GM12874 (cell line): ENCODE data around the gene CDC42BPA.

Experiments
- TF ChIP-seq, protein P1 (sequence below): IDR thresholded peaks from 2 replicates; pipeline ENCODE4 v1.5.1; 2011; ENCODE audit warnings: low read depth, mild to moderate bottlenecking, control low read depth, low read length, moderate library complexity; ENCODE audit not compliant: insufficient read depth

Gene CDC42BPA

DNA sequence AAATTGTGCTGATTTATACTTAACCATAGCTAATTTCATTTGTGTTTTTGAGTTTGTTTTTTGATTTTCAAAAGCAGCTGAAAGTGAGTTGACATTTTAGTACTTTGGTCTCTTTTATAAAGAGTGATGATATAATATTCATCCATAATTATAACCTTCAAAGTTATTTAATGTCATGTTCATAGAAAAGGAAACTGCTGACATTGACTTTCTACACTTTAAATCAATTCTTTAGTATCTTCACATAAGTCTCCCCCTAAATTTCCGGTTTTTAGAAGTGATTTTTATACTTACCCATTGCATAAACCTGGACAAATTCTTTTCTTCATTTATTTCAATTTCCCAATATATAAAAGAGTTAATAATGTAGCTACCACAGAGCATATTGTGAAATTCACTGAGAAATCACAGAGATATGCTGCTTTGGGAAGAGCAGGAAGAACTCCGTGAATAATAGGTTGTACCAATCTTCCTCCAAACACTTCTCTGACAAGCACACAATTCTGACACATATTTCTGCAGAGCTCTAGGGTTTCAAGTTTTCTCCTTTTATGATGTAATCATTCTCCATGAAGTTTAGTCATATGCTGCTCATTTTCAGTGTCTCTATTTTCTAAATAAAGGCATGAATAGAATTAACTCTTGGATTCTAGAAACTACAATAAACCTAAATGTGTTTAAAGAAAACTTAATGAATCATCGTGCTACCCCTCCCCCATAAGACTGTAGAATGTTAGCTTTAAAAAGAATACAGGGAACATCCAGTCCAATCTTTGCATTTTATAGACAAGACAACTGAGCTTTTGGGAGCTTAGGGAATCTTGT, 25.6 kb upstream of the CDC42BPA start:
- TF ChIP-seq, protein P1, sequence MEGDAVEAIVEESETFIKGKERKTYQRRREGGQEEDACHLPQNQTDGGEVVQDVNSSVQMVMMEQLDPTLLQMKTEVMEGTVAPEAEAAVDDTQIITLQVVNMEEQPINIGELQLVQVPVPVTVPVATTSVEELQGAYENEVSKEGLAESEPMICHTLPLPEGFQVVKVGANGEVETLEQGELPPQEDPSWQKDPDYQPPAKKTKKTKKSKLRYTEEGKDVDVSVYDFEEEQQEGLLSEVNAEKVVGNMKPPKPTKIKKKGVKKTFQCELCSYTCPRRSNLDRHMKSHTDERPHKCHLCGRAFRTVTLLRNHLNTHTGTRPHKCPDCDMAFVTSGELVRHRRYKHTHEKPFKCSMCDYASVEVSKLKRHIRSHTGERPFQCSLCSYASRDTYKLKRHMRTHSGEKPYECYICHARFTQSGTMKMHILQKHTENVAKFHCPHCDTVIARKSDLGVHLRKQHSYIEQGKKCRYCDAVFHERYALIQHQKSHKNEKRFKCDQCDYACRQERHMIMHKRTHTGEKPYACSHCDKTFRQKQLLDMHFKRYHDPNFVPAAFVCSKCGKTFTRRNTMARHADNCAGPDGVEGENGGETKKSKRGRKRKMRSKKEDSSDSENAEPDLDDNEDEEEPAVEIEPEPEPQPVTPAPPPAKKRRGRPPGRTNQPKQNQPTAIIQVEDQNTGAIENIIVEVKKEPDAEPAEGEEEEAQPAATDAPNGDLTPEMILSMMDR, result no peak

DNA sequence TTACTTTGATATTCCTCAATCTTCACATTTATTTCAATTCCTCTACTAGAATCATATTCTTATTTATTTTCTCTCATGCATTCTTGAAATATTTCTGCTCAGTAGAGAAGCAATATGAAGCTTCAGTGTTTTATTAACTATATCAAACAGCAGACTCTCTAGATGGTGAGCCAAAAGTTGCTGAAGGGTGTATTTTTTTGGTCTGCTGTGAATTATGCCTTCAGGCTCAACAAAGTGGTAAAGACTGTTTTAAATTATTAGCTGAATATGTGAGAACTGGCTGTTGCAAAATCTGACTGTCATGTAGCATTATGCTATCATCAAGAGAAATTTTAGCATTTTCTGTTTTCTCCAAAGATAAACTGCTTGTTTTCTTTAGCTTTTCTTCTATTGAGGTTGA, 24.9 kb upstream of the CDC42BPA start:
- TF ChIP-seq, protein P1, result no peak

DNA sequence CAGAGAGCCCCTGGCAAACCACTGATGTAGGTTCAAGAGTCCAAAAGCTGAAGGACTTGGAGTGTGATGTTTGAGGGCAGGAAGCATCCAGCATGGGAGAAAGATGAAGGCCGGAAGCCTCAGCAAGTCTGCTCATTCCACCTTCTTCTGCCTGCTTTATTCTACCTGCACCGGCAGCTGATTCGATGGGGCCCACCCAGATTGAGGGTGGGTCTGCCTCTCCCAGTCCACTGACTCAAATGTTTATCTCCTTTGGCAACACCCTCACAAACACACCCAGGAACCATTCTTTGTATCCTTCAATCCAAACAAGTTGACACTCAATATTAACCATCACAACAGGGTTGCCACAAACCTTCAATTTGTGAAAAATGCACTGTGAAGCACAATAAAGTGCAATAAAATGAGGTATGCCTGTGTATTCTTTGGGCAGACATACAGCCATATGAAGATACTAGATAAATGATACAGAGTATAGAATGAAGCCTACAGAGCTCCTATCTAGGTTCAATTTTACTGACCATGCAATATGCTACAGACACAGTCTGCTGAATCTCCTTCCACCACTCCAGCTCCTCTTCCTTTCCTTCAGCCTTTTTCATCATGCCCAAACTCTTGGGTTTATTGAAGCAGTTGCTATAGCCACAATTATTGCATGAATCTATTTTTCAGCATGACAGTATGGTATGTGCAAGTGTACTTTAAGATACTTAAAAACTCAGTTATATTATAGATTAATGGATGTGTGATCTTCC, 24.0 kb upstream of the CDC42BPA start:
- TF ChIP-seq, protein P1, result no peak

DNA sequence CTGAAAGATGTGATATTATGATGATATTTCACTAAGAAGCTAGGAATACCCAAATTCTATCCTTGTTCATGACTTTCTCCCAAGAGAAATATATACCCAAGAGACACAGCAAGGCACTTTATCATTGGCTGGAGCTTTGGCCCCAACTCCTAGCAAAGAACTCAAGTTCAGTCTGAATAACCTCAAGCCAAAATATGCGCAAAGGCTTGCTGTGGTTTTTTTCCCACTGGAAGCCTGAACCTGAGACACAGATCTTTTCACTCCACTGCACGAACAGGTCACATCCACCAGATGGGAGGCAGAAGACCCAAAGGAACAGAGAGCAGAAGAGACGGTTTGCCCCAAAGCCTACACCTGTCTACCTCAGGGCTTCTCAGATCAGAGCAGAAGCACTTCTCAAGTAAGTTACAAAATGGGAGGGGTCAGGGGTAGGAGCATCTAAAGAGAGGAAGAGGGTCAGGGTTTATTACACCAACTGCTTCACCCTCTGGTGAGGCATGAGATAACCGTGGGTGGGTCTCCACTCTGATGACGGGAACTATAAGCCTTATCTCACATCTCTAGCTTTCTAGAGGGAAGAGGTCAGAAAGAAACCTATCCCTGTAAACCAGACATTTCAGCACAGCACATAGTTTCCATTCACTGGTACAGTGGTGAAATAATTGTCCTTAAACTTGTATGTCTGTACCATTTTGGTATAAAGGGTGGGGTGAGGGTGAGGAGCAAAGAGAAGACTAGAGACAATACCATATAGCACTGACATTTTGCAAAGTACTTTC, 17.1 kb upstream of the CDC42BPA start:
- TF ChIP-seq, protein P1, result no peak

DNA sequence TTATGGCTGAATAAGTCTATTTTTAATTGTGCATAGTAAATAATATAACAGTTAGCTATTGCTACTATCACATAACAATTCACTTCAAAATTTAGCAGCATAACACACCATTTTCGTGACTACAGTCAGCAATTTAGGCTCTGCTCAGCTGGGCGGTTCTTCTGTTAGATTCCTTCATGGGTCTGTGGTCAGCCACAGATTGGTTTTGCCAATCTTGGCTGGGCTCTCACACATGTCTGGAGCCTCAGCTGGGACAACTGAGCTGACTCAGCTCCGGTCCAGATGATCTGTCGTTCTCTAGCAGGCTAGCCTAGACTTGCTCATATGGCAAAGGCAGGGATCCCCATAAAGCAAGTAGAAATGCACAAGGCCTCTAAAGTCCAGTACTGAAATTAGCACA, 15.1 kb upstream of the CDC42BPA start:
- TF ChIP-seq, protein P1, result no peak

DNA sequence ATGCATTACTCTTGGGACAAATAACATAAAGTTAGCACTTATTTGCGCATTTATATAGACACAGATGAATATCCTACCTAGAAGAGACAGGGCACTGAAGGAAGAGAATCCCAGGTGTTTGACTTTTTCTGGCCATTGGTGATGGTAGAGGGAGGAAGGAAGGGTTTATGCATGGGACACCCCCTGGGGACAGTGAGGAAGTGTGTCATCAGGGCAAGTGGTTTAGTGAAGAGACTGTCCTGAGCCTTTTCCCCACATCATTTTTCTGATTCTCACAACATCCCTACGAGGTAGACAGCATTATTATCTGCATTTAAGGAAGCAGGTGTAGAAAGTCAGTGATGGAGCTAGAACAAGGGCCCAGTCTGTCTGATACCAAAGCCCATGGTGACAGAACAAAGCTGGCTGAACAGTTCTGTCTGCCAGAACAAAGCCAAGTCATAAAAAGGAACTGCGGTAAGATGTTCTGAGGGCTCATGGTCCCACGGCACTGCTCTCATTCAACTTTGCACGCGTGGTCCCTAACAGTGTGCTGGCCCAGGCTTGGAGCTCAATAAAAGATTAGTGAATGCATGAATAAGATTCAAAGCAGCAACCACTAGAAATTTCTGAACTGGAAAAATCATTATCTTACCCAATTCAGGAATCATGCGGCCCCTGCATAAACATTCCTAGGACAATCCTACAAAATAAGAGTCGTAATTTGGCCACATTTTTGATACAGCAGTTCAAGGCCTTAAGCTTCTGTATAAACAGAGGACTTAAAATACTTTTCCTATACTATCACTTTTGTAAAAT, 12.2 kb upstream of the CDC42BPA start:
- TF ChIP-seq, protein P1, result no peak
